ENCODE measurements around the gene PIGR. TPM values are rescaled to one million over a fixed set of nuclear protein-coding genes. Genes with fewer than 3 reads are reported as not detected.

Gene PIGR
- total RNA-seq, 1 experiment from 2014 or later = not detected

GRCh38 chr1:206944703-206945102, 1.6 kb downstream of the PIGR start:
- H2BK12ac ChIP-seq (ENCODE audit: insufficient read length, low read depth, low read length) = no peak overlapping the region
- H2AFZ ChIP-seq (ENCODE audit: low read length) = no peak overlapping the region
- no peak overlapping the region for H2BK20ac ChIP-seq (ENCODE audit: low read depth, low read length, poor library complexity, severe bottlenecking)
- no peaks in the 10 kb centered on the region; a peak in 1 of 7 replicates for H3K36me3 Mint-ChIP-seq (ENCODE audit: insufficient read depth in 1 of 3, low read depth in 3 of 3)
- no peaks in the 10 kb centered on the region for H3K27me3 ChIP-seq (ENCODE audit: insufficient read depth, low read length)
- no peak overlapping the region for H3K4me3 Mint-ChIP-seq
- no peak overlapping the region for H3K14ac ChIP-seq (ENCODE audit: insufficient read depth, low read length)
- H3K9ac ChIP-seq (ENCODE audit: extremely low read depth, insufficient read length, low read length) = no peak overlapping the region
- H2BK15ac ChIP-seq (ENCODE audit: low read depth, low read length) = no peak overlapping the region
- no peak overlapping the region for H3T11ph ChIP-seq (ENCODE audit: low read length)
- no peaks in the 10 kb centered on the region for H3K9me3 ChIP-seq (ENCODE audit: control insufficient read depth, low read depth, low read length)
- H4K20me1 ChIP-seq (ENCODE audit: control insufficient read depth, insufficient read depth, insufficient read length) = no peaks in the 10 kb centered on the region
- no peak overlapping the region for H3K27ac Mint-ChIP-seq
- no peak overlapping the region for H4K5ac ChIP-seq (ENCODE audit: insufficient read length, low read depth, low read length)
- H3K79me2 ChIP-seq (ENCODE audit: insufficient read depth, low read length) = no peaks in the 10 kb centered on the region
- no peak for TF ChIP-seq CTCF (conservative IDR thresholded peaks at IDR 0.05)
- no peak for DNase-seq
- WGBS (ENCODE audit: extremely low coverage, insufficient read length, low lambda C conversion rate) = no CpG with 5 or more reads among the region's 5 CpGs
- no peak overlapping the region for H3K18ac ChIP-seq (ENCODE audit: insufficient read length, low read depth, low read length)
- H3K79me1 ChIP-seq (ENCODE audit: insufficient read depth, low read depth, low read length, poor library complexity, severe bottlenecking) = no peaks in the 10 kb centered on the region
- no peak overlapping the region for H3K27ac ChIP-seq (ENCODE audit: insufficient read length, low read depth, low read length)
- H4K8ac ChIP-seq (replicated peaks; ENCODE audit: insufficient read length, low read depth, low read length) = no peak overlapping the region
- H3K4me2 ChIP-seq (ENCODE audit: insufficient read depth, insufficient read length, low read length) = no peak overlapping the region
- H3K23ac ChIP-seq (ENCODE audit: insufficient read length, low read depth, low read length) = no peak overlapping the region
- H2BK120ac ChIP-seq (ENCODE audit: low read depth, low read length, poor library complexity, severe bottlenecking) = no peak overlapping the region
- no peak overlapping the region for H2BK5ac ChIP-seq (ENCODE audit: insufficient read length, low read length)
- no peak overlapping the region for H3K56ac ChIP-seq (ENCODE audit: insufficient read length, low read depth, low read length)
- peaks cover 23% of the 10 kb centered on the region for H3K27me3 Mint-ChIP-seq (ENCODE audit: low read depth)
- H3K9me3 Mint-ChIP-seq = no peaks in the 10 kb centered on the region
- peaks cover 5 to 7% of the 10 kb centered on the region in 2 experiments; a peak in 3 of 4 replicates for H3K4me1 Mint-ChIP-seq
- H4K91ac ChIP-seq (ENCODE audit: insufficient read length, low read depth, low read length) = no peak overlapping the region
- no peak overlapping the region for H2AK5ac ChIP-seq (ENCODE audit: insufficient read length, low read length)
- no peaks in the 10 kb centered on the region for H3K4me1 ChIP-seq (ENCODE audit: insufficient read depth, low read length)
- no peaks in the 10 kb centered on the region for H3K23me2 ChIP-seq (ENCODE audit: insufficient read length, low read depth, low read length, poor library complexity, severe bottlenecking)
- H3K4ac ChIP-seq (ENCODE audit: low read depth, low read length) = no peak overlapping the region

Measured in H9 (cell line).